ENCODE measurements around the gene AGAP1.

AGAP1 gene

DNA sequence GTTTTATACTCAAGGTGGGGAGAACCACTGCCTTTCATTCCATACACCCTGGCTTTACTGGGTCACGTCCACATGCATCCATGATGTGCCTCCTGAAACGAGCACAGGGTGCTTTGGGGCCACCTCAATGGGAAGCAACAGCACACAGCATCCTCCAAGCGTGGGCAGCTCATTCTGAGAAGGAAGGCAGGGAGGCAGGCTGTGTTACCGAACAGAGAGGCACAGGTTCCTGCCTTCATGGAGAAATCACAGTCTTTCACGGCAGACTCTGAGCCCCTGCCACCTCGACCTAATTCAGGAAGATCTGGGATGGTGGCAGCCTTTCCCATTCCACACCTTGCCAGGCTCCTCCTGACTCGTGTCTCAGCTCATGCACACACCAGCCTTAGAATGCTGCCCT is 544.3 kb downstream of the AGAP1 start:
- in situ Hi-C loops (cut with HindIII; ENCODE audit: low sequenced_read_pairs), result no loop called here

DNA sequence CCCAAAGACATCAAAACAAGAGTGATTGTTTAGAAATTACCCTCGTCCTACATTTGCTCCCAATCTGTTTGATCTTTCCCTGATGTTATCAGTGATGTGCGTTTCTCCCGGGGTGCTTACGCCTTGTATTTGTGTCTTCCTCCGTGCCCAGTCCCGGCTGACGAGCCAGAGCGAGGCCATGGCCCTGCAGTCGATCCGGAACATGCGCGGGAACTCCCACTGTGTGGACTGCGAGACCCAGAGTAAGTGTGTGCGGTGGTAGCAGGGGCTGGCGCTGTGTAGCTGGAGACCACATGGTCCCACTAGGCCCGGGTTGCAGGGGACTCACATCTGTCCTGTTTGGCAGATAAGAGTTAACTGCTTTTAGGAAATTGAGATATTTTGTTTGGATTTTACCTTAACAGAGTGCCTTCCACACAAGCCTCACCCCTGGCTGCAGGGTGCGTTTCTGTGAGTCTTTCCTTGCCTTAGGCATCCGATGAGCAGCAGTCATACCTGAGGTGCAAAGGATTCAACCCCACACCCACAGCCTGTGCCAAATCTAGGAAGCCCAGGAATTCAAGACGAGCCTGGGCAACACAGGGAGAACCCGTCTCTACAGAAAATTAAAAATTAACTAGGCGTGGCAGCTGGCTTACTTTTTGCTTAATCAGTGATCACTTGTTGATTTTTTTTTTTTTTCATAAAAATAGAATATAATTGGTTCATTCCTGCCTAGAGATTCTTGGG is 546.9 kb downstream of the AGAP1 start:
- in situ Hi-C loops (cut with HindIII; ENCODE audit: low sequenced_read_pairs), result no loop called here

DNA sequence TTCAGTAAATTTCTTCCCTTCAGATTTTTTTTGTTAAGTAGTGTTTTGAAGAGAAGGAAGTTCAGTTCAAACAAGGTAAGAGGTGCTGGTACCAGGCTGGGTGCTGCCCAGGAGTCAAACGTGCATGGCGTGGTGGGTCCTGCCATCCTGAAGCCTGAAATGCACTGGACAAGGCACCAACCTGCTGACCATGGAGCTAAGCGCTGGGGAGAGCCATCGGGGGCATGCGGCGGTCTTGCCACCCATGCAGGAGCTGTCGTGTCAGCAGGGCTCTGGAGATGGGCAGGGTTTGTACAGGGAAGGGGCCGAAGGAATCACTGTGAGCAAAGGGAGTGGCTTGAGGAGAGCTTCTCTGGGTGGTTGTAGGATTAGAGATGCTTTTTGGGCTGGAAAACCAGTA is 547.8 kb downstream of the AGAP1 start:
- in situ Hi-C loops (cut with HindIII; ENCODE audit: low sequenced_read_pairs), result no loop called here

DNA sequence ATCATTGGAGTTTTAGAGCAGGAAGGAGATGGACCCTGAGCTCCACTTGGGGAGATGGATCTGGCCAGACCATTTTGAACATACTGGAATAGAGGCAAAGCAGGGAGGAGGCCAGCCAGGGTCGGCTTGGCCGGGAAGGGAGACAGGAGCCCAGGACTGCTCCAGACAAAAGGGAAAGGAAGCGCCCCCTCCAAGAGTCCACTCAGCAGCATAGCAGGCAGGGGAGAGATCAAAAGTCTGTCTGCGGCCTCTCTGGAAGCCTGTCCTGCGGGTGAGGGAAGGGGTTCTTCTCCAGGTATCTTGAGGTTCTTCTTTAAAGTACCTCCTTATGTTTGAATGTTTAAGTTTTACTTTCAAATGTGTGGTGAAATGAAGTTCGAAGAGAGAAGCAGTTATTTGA is 548.2 kb downstream of the AGAP1 start:
- in situ Hi-C loops (cut with HindIII; ENCODE audit: low sequenced_read_pairs), result no loop called here

DNA sequence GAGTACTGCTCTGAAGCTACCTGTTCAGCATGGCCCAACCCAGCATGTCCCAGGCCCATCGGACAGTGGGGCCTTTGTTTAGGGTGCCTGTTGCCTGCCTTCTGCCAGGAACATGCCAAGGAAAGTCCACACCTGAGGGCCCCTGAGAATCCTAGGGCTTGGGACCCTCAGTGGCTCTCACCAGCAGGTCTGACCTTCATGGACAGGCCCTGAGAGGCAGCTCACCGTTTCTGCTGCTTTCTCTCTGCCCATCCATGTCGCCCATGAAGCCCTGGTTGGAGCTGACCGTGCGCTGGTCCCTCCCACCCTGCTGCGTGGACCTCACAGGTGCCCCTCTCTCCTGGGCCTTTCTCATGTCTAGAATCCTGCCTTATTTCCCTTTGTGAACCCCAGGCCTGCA is 550.3 kb downstream of the AGAP1 start:
- in situ Hi-C loops (cut with HindIII; ENCODE audit: low sequenced_read_pairs), result no loop called here

DNA sequence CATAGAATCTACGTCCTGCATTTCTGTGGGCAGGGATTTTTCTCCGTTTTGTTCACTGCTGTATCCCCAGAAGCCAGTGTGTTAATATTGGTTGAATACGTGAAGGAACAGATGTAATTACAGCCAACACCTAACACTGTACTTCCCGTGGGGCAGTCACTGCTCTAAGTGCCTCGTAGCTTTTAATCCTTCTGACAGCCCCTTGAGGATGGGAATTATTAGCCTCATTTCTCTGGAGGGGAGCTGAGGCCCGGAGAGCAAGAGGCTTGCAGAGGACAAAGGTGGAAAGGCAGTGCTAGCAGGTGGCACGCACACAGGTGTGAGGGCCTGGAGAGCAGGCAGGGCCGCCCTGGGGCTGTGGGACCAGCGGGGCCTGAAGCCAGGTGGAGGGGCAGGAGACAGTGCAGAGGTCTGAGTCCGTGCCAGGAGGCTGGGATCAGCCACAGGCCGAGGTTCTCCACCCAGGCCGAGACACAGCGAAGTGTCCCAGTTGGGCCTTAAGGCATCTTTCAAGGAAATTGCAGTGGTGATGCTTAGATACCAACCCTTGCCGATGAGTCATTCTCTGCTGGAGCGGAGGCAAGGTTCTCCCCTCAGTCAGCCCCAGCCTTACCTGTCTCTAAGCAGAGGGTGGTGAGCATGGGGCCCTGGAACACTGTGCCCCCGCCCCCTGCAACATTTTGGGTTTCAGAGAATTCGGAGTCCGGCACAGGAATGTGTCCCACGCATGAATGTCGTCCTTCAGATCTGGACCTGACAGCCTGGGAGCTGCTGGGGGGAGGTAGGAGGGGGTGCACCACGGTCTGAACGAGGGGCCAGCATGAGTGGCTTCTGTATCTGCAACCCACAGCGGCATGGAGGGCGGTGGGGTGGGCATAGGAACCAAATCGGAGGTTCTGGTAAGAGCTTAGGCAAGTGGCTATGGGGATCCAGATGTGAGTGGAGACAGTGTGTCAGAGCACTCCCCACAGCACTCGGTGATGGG is 551.7 kb downstream of the AGAP1 start:
- in situ Hi-C loops (cut with HindIII; ENCODE audit: low sequenced_read_pairs), result no loop called here

DNA sequence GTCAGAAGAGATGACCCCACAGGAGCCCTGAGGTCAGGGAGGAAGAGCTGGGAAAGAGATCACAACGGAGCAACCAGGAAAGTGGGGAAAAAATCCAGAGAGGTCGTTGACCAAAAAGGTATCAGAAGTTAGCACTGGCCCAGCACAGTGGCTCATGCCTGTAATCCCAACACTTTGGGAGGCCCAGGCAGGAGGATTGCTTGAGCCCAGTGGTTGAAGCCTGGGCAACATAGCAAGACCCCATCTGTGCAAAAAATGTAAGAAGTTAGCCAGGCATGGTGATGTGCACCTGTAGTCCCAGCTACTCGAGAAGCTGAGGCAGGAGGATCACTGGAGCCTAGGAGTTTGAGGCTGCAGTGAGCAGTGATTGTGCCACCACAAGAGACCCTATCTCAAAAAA is 552.9 kb downstream of the AGAP1 start:
- in situ Hi-C loops (cut with HindIII; ENCODE audit: low sequenced_read_pairs), result no loop called here

DNA sequence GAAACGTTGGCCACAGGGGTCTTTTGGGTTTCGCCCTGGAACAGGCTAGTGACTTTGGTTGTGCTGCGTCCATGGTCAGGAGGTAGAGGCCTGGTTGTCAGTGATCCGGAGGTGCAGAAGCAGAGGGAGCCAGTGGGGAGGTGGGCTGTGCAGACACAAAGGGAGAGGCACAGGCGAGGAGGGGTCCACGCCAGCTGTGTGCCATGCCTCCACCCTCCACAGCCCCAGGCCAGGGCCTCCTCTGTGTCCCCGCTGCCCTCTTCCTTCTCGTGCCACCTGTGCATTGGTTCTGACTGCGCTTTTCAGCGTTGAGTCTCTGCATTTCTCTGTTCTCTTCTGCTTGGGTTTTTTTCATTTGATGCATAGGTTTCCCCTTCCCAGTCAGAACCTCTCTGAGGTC is 553.3 kb downstream of the AGAP1 start:
- in situ Hi-C loops (cut with HindIII; ENCODE audit: low sequenced_read_pairs), result no loop called here

DNA sequence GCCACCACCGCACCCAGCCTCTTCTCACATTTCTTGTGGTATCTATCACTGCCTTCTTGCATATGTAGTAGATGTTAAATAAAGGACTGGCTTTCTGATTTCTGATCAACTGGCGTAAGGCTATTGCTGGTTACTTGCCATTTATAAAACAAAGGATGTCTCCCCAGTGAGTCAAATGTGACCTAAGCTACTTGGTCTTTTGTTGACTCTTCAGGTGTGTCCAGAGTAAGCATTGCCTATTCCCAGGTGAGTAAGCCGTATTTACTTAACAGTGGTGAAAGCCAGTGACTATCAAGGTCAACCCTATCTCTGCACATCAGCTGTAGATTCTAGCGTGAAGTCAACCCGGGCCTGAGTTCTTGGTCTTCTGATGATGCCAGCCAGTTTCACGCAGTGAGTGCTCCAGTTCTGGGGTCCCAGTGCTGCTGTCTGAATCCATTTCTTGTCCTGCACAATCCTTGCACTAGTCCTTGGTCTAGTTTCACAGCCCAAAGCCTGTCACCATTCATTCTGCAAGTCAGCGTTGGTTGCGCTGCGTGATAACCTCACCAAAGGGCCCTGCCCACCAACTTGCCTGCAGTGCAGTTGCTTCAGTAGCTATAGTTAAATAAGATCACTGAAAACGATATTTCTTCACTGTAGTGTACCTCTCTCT is 554.2 kb downstream of the AGAP1 start:
- in situ Hi-C loops (cut with HindIII; ENCODE audit: low sequenced_read_pairs), result no loop called here

DNA sequence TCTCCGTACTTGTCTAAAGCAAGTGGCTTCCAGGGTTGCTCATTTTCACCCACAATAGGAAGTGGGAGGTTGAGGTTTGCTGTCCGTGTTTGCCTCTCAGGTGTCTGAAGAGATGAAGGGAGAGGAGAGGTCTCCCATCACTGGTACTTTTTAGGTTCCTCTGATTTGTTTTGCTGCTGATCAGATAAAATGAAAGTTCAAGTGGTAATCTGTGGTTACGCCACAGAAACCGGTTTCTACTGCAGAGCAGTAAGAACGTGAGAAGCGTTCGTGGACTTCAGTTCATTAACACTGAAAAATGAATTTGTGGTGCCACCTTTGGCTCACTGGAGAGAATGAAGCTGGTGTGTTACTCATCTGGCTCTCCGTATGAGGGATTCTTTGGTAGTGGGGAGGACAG is 556.1 kb downstream of the AGAP1 start:
- in situ Hi-C loops (cut with HindIII; ENCODE audit: low sequenced_read_pairs), result no loop called here

DNA sequence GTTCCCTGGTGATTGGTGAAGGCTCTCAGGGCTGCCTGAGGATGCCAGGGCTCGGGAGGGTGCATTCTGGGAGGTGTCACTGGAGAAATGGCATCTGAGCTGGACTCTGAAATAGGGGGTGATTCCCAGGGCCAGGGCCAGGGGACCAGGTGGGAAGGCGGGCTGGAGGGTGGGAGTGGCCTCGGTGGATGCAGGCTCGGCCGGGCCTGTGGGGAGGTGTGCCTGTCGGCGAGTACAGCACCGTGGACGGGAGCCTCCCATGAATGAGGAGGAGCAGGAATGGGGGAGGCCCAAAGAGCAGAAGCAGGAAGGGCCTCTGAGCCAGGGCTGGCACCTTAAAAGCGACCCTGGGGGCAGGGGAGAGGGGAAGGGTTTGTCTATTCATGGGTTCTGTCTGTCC is 557.5 kb downstream of the AGAP1 start:
- in situ Hi-C loops (cut with HindIII; ENCODE audit: low sequenced_read_pairs), result no loop called here

DNA sequence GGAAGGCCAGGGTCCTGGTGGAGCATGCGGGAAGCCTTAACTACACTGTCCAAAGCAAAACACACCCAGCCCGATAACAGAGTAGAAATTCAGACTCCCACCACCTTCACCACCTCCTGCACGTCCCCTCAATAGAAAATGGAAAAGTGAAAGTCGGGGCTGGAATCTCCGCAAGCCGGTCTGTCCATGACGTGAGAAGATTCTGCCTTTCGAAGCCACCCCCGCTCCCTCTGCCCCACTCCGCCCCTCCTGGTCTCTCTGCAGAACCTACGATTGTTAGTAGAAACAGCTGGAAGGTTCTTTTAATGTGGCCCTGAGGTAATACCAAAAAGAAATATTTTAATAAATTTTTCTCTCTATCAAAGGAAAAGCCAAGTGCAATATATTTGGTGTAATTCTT is 558.0 kb downstream of the AGAP1 start:
- in situ Hi-C loops (cut with HindIII; ENCODE audit: low sequenced_read_pairs), result no loop called here

DNA sequence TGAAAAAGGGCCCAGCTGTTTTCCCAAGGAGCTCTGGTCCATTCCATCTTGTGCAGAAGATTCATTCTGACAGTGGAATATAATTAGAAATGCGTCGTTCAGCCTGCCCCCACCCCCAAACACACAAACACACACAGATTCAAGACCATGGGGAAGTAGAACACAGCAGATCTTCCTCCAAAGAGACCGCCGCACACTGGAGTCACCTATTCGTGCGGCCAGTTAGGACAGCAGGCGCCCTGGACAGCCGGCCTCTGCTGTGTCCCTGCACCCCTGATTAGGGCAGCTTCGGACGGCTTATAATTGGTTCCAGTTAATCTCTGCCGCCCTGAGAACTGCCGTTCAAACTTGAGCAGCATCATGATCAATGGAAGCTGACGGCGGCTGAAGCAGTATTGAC is 558.4 kb downstream of the AGAP1 start:
- in situ Hi-C loops (cut with HindIII; ENCODE audit: low sequenced_read_pairs), result no loop called here

DNA sequence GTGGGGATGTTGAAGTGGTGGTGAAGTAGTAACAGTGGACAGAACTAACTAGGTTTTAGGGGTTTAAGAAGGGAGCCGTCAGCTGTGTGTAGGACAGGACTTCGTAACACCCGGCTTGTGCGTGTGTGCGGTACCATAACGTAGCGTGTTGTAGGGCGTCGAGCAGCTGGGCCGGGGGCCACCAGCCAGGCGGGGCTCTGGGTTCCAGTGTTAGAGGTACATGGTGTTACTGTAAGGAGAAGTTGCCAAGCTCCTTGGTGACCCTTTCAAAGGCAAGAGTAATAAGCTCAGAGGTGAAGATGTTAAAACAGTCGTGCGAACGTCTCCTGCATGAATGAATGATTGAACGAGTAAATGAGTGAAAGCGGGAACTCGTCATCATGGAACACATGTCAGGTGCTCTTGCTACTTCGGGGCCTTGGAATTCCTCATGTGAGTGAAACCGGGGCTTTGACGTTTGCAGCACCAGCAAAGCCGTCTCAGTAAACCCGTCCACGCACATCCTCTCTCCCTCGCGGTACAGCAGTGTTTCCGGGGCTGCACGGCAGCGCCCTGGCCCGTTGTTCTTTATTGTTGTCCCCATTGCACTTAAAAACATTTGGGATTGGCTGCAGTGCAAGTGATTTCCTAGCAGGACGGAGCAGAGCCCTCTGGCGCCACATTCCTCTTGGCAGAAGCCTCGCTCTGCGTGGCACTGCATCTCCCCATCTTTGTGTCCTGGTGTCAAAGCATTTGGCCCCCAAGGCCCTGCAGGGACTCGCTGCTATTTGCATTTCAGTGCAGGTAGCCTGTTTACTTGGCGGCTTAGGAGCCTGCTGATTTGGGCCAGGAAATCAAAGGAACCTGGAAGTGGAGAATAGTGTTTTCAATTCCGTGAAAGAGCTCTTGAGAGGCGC is 559.3 kb downstream of the AGAP1 start:
- in situ Hi-C loops (cut with HindIII; ENCODE audit: low sequenced_read_pairs), result no loop called here

DNA sequence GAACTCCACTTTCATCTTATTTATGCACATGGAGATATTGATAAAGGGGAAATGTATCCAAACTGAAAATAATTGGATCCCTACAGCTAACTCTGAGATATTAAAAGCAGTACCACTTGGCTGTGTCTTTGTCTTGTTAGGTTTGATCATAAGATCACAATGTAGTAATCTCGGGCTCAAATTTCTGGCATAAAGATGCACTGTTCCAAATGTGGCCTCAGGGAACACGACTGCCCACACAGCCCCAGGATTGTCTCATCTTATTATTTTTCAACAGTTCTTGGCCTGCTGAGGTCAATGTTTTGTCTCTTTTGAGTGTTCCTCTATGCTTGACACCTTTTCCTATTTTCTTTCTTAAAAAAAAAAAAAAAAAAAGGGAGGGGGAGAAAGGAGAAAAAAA is 560.3 kb downstream of the AGAP1 start:
- in situ Hi-C loops (cut with HindIII; ENCODE audit: low sequenced_read_pairs), result no loop called here

DNA sequence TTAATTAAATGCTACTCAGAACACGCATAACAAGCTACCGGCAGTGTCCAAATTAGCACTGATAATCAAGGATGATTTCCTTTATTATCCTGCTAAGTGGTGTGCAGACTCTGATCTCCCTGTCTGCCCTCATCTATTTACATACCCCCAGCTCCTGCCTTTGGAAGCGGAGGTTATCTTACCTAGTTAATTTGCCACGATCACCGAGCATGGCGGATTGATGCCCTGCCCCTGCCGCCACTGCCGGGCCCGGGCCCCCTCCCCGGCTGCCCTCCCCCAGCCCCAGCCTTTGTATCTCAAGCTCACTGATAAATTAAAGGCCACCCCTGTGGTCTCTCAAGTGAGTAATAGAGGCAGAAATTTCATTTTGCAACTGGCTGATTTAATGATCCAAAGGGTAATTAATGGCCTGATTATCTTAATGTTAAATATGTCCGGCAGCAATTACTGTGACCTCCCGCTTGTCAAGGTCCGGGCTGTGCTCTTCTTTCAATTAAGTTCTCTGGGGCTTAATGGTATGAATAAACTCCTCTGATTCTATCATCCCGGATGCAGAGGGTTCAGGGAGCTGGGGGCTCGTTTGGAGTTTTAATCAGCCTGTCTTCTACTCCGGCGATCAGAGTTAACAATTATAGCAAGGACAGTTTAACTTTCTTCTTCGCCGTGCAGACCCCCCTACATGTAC is 560.9 kb downstream of the AGAP1 start:
- in situ Hi-C loops (cut with HindIII; ENCODE audit: low sequenced_read_pairs), result no loop called here

DNA sequence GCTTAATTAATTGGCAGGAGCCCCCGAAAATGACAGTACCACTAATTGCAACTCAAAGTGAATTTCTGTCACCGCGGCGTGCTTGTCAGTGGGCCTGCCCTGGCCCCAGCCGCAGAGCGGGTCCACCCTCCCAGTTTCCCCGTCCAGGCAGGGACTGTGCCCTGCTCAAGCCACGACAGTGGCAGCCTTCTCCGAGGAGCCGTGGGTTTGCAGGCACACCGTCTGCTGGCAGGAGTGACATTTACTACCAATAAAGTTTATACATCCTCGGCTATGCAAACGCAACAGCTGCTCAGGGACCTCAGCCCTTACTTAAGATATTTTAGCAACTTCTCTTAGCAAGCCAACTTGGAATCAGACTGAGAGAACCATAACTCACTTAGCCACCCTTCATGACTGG is 561.6 kb downstream of the AGAP1 start:
- in situ Hi-C loops (cut with HindIII; ENCODE audit: low sequenced_read_pairs), result no loop called here

DNA sequence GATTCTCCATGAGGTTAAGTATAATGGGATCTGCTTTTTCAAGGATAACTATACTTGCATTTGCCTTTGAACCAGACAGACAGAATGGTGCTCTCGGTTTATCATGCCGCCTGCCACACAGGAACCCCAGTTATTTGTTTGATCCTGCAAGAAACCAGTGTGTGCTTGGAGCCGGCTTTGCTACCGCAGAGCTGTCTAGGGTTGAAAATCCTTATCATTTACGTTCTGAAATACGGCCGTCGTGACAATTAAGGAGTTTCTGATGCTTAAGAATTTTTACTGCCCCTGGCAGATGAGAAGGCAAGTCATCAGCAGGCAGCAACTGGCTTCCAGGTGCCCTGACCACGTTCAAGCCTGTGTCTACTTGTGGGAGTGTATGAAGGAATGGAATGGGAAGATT is 562.3 kb downstream of the AGAP1 start:
- in situ Hi-C loops (cut with HindIII; ENCODE audit: low sequenced_read_pairs), result no loop called here

DNA sequence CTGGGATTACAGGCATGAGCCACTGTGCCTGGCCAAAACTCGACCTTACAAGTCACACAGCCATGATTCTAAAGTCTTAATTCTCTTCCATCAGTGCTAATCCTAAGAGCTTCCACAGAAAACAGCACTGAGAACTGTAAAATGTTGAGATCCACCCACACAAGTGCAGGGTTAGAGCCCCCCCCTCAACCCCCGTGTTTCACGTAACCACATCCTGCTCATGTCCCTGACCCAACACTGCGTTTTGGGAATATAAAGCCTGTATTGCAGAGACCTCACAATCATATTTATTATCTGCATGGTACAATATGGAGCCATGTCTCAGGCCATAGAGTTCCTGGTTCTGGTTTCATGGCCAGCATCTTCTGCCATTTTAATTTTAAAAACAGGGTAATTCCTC is 563.5 kb downstream of the AGAP1 start:
- in situ Hi-C loops (cut with HindIII; ENCODE audit: low sequenced_read_pairs), result no loop called here

DNA sequence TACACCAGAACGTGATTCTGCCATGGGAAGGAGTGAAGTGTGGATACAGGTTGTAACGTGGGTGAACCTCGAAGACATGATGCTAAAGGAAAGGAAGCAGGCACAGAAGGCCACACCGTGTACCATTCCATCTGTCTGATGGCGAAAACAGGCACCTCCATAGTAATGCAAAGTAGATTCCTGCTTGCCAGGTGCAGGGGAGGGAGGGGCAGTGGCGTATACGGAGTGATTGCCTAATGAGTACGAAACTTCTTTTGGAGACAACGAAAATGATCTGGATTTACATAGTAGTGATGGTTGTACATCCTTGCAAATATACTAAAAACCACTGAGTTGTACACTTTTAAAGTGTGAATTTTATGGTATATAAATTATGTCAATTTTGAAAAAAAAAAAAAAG is 567.7 kb downstream of the AGAP1 start:
- in situ Hi-C loops (cut with HindIII; ENCODE audit: low sequenced_read_pairs), result no loop called here

Data from DLD1 (cell line).